ENCODE data around the gene ITGB5. TPM values are rescaled to one million over a fixed set of nuclear protein-coding genes. Genes with fewer than 3 reads are reported as not detected.

Gene ITGB5, protein sequence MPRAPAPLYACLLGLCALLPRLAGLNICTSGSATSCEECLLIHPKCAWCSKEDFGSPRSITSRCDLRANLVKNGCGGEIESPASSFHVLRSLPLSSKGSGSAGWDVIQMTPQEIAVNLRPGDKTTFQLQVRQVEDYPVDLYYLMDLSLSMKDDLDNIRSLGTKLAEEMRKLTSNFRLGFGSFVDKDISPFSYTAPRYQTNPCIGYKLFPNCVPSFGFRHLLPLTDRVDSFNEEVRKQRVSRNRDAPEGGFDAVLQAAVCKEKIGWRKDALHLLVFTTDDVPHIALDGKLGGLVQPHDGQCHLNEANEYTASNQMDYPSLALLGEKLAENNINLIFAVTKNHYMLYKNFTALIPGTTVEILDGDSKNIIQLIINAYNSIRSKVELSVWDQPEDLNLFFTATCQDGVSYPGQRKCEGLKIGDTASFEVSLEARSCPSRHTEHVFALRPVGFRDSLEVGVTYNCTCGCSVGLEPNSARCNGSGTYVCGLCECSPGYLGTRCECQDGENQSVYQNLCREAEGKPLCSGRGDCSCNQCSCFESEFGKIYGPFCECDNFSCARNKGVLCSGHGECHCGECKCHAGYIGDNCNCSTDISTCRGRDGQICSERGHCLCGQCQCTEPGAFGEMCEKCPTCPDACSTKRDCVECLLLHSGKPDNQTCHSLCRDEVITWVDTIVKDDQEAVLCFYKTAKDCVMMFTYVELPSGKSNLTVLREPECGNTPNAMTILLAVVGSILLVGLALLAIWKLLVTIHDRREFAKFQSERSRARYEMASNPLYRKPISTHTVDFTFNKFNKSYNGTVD
- total RNA-seq: 10 to 100 TPM; 32.3 to 32.8 TPM
- 100 to 1,000 TPM in 1 of 2 donors, 10 to 100 TPM in 1; 88.5 to 134 TPM for polyA plus RNA-seq (ENCODE audit: insufficient read length in 2 of 2)
- long read RNA-seq, donor 1, full-length matches to known transcripts: 11 of 11 reads
- long read RNA-seq, donor 1, partial matches to known transcripts: 0 of 11 reads
- long read RNA-seq, donor 1, other reads (novel, unspliced or antisense): 0 of 11 reads
- long read RNA-seq, donor 2, full-length matches to known transcripts: 11 of 11 reads
- long read RNA-seq, donor 2, partial matches to known transcripts: 0 of 11 reads
- long read RNA-seq, donor 2, other reads (novel, unspliced or antisense): 0 of 11 reads
- long read RNA-seq, donor 3, full-length matches to known transcripts: 9 of 14 reads
- long read RNA-seq, donor 3, partial matches to known transcripts: 5 of 14 reads
- long read RNA-seq, donor 3, other reads (novel, unspliced or antisense): 0 of 14 reads
- long read RNA-seq, donor 4, full-length matches to known transcripts: 3 of 3 reads
- long read RNA-seq, donor 4, partial matches to known transcripts: 0 of 3 reads
- long read RNA-seq, donor 4, other reads (novel, unspliced or antisense): 0 of 3 reads

DNA sequence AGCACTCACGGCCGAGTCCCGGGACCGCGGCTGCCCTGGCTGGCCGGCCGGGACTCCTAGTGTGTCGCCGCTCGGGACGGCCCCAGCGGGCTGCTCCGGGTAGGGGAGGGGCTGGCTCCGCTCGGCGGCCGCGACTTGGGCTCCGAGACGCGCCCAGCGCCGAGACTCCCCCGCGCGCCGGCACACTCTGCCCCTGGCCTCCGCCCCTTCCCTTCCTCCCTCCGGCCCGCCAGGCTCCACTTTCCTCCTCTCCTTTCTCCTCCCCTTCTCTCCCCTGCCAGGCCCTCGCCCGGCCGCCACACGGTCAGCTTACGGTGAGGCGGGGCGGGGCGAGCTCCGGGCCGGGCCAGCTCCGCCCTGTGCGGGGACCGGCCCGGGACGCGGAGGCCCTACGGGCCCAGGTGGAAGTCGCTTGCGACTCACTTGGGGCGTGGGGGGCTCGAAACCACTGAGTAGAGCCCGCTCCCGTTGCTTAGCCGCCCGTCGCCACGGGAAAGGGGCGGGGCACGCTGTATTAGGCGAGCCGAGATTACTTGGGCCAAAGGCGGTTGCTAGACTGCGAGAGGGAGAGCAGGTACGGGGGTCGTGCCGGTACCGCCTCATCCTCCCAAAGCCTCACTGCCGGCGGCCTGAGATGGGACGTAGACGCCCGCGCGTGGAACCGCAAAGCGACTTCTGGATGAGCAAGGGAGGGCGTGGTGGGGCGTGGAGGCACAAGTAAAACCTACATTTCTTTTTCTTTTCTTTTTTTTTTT is at the start of gene ITGB5:
TSS of gene ITGB5 (minus strand) at position 189 of the 755 bp plus-strand sequence. CDS start 365 bp downstream, outside the sequence.
- peaks cover 18% of the 10 kb centered on the region for H3K27me3 ChIP-seq (ENCODE audit: control insufficient read depth, insufficient read depth, low read length)
- DNase-seq (ENCODE audit: low read depth in 4 of 6, low spot score in 6 of 6): peak in 4 of 6 donors; percentile 21 to 73 (median 46)
- H3K27ac ChIP-seq (ENCODE audit: low read depth, low read length): peak within 1 kb of the TSS; percentile 75
- H3K4me1 ChIP-seq (ENCODE audit: control insufficient read depth, insufficient read depth, low read length): peaks cover 37% of the 10 kb centered on the region
- peak within 1 kb of the TSS; percentile 39 for H3K4me3 ChIP-seq (ENCODE audit: low read depth, low read length)
- H3K36me3 ChIP-seq (ENCODE audit: control insufficient read depth, insufficient read depth, low read length): no peaks in the 10 kb centered on the region
- no peaks in the 10 kb centered on the region for H3K9me3 ChIP-seq (ENCODE audit: control insufficient read depth, insufficient read depth, low read length)
- whole genome bisulfite sequencing (ENCODE audit: insufficient coverage): 2% methylated on average over 66 of the region's 78 CpGs

DNA sequence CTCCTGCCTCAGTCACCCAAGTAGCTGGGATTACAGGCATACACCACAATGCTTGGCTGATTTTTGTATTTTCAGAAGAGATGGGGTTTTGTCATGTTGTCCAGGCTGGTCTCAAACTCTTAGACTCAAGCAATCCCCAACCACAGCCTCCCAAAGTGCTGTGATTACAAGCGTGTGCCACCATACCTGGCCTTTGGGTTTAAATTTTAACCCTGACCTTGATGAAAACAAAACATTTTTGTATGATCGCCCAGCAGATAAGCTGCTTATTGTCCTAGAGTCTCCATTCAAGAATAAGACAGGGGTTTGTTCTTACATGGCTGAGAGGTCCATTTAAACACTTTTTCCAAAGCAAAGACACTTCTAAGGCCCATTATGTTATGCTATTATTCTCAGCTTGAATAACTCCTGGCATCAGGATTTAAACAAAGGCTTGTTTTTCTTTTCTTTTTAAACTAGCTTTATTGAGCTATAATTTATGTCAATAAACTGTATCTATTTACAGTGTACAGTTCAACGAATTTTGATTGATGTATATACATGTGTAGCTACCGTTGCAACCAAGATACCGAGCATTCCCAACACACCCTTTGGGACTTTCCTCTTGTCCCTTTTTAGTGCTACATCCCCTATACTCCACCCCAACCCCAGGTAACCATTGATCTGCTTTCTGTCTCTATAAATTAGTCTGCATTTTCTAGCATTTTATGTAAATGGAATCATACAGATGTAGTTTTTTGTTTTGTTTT is 48.8 kb upstream of the ITGB5 start:
- H3K27ac ChIP-seq (ENCODE audit: low read depth, low read length): no peak overlapping the region
- H3K9me3 ChIP-seq (ENCODE audit: control insufficient read depth, insufficient read depth, low read length): no peaks in the 10 kb centered on the region
- no peaks in the 10 kb centered on the region for H3K27me3 ChIP-seq (ENCODE audit: control insufficient read depth, insufficient read depth, low read length)
- no peaks in the 10 kb centered on the region for H3K4me1 ChIP-seq (ENCODE audit: control insufficient read depth, insufficient read depth, low read length)
- no peak overlapping the region for H3K4me3 ChIP-seq (ENCODE audit: low read depth, low read length)
- DNase-seq (ENCODE audit: low read depth in 4 of 6, low spot score in 6 of 6): no peak
- WGBS (ENCODE audit: insufficient coverage): 78% methylated on average over 1 of the region's 5 CpGs
- no peaks in the 10 kb centered on the region for H3K36me3 ChIP-seq (ENCODE audit: control insufficient read depth, insufficient read depth, low read length)

DNA sequence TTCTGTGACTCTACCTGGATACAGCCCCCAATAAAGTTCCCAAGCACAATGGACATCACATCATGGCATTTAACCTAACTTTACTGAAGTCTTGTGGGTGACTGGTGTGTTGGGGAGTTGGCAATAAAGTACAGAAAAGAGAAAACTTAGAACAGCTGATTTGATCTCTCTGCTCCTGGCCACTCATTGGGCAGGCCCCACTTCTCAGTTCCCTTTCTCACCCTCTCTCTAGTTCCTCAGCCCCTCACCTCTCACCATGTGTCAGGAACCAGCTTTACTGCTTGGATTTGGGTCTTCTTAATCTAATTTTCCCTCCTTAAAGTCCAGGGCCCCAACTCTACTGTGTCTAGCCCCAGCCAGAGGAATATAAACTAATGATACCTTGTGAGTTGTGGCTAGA is 48.1 kb upstream of the ITGB5 start:
- H3K4me3 ChIP-seq (ENCODE audit: low read depth, low read length): no peak overlapping the region
- H3K36me3 ChIP-seq (ENCODE audit: control insufficient read depth, insufficient read depth, low read length): no peaks in the 10 kb centered on the region
- H3K27me3 ChIP-seq (ENCODE audit: control insufficient read depth, insufficient read depth, low read length): no peaks in the 10 kb centered on the region
- no peaks in the 10 kb centered on the region for H3K9me3 ChIP-seq (ENCODE audit: control insufficient read depth, insufficient read depth, low read length)
- no peak overlapping the region for H3K27ac ChIP-seq (ENCODE audit: low read depth, low read length)
- no peaks in the 10 kb centered on the region for H3K4me1 ChIP-seq (ENCODE audit: control insufficient read depth, insufficient read depth, low read length)
- no peak for DNase-seq (ENCODE audit: low read depth in 4 of 6, low spot score in 6 of 6)

DNA sequence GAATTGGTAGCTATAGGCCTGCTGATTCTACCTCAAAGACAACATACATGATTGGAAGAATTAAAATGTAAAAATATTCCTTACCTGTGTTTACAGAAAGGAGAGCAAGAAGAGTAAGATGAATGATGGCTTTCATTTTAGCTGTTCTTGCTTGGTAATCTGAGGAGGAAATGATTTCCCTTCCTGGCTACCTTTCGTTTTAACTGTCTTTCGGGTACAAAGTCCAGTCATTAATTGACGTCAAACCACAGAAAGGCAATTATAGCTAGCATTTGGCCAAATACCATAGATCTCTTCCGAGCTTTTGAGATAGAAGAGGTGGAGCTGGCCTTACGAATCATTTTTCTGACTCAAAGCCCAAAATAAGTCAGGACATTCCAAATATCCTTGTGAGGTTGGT is 47.4 kb upstream of the ITGB5 start, which contains the start of gene MUC13:
TSS of gene MUC13 (minus strand) at position 175 of the 400 bp plus-strand sequence. CDS start at position 136, 39 bp downstream.
- no CpG with 5 or more reads among the region's 5 CpGs for WGBS (ENCODE audit: insufficient coverage)
- no peak within 1 kb of the TSS for H3K27ac ChIP-seq (ENCODE audit: low read depth, low read length)
- no peaks in the 10 kb centered on the region for H3K4me1 ChIP-seq (ENCODE audit: control insufficient read depth, insufficient read depth, low read length)
- H3K9me3 ChIP-seq (ENCODE audit: control insufficient read depth, insufficient read depth, low read length): no peaks in the 10 kb centered on the region
- H3K36me3 ChIP-seq (ENCODE audit: control insufficient read depth, insufficient read depth, low read length): no peaks in the 10 kb centered on the region
- no peaks in the 10 kb centered on the region for H3K27me3 ChIP-seq (ENCODE audit: control insufficient read depth, insufficient read depth, low read length)
- no peak for DNase-seq (ENCODE audit: low read depth in 4 of 6, low spot score in 6 of 6)
- H3K4me3 ChIP-seq (ENCODE audit: low read depth, low read length): no peak within 1 kb of the TSS

DNA sequence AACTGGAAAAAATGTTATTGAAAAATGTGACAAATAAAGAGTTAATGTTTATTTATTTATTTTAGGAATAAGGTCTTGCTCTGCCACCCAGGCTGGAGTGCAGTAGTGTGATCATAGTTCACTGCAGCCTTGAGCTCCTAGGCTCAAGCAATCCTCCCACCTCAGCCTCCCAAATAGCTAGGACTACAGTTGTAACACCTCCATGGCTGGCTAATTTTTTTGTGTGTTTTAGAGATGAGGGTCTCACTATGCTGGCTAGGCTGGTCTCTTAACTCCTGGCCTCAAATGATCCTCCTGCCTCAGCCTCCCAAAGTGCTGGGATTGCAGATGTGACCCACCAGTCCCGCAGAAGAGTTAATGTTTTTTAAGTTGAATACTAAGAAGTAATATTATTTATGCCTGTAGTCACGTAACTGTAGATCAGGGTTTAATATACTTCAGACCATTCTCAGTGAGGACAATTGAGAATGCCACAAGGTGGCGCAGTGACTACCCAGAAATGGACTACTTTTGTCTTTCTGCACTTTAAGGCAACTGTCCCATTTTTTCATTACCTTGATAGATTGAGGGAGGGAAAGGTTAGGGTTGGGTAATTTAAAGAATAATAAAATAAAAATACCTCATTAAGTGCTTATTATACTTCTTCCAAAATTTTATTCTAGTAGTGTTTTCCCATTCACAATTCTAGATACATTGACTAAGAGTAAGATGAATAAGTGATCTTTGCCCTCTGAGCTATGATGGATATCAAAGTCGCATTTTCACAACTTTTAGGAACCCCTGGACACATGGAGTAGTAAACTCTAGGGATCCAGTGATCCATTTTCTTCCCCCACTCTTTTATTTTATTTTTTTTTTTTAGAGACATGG is 41.4 kb upstream of the ITGB5 start:
- H3K4me1 ChIP-seq (ENCODE audit: control insufficient read depth, insufficient read depth, low read length): no peaks in the 10 kb centered on the region
- no peak overlapping the region for H3K27ac ChIP-seq (ENCODE audit: low read depth, low read length)
- peak in 5 of 6 donors; percentile 4 to 70 (median 9) for DNase-seq (ENCODE audit: low read depth in 4 of 6, low spot score in 6 of 6)
- no peaks in the 10 kb centered on the region for H3K36me3 ChIP-seq (ENCODE audit: control insufficient read depth, insufficient read depth, low read length)
- no peaks in the 10 kb centered on the region for H3K9me3 ChIP-seq (ENCODE audit: control insufficient read depth, insufficient read depth, low read length)
- no peaks in the 10 kb centered on the region for H3K27me3 ChIP-seq (ENCODE audit: control insufficient read depth, insufficient read depth, low read length)
- no CpG with 5 or more reads among the region's 4 CpGs for WGBS (ENCODE audit: insufficient coverage)
- no peak overlapping the region for H3K4me3 ChIP-seq (ENCODE audit: low read depth, low read length)

DNA sequence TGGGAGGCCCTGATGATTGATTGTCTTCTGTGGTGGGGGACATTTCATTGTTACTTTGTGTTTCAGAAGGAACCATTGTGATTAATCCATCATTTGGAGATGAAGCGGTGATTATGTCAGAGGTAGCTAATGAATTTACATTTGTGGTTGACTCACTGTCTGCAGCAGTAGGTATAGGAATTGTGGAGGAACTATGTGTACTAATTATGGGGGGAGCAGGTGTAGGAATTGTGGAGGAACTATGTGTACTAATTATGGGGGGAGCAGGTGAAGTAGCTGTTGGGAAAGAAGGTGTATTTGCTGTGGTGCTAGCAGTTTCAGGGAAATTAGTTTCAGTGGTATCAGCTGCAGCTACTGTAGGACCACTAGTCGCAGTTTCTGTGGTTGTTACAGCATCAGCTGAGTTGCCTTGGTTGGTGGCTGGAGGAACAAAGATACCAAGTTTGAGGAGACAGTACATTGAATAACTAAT is 40.4 kb upstream of the ITGB5 start:
- no peaks in the 10 kb centered on the region for H3K9me3 ChIP-seq (ENCODE audit: control insufficient read depth, insufficient read depth, low read length)
- WGBS (ENCODE audit: insufficient coverage): 100% methylated on average over 1 of the region's 2 CpGs
- no peak for DNase-seq (ENCODE audit: low read depth in 4 of 6, low spot score in 6 of 6)

DNA sequence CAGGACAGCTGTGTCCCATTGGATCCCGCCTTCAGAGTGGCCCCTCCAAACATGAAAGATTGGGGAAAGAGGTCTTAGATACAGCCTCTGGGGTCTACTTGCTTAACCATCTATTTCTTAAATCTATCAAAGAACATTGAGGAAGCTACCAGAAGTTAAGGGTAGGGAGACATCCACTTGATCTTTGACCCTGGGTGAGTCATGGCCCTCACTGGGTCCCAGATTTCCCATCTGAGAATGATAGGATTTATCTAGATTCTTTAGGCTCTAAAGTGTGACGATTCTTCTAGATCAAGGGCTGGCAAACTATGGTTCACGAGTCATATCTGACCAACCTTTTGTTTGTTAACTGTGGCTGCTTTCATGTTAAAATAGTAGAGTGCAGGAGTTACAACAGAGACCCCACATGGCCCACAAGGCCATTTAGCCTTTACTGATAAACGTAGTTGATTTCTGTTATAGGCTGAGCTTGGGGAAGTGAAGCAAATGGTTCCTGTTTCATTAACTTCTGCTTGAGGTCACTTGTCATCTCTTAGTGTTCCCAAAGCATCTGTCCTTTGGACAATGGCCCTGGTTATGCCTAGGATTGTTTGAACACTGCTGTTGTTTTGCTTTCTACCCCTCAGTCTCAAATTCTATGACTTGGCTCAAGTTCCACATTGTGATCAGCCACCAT is 39.4 kb upstream of the ITGB5 start:
- no peaks in the 10 kb centered on the region for H3K36me3 ChIP-seq (ENCODE audit: control insufficient read depth, insufficient read depth, low read length)
- DNase-seq (ENCODE audit: low read depth in 4 of 6, low spot score in 6 of 6): no peak
- no peak overlapping the region for H3K4me3 ChIP-seq (ENCODE audit: low read depth, low read length)
- H3K9me3 ChIP-seq (ENCODE audit: control insufficient read depth, insufficient read depth, low read length): no peaks in the 10 kb centered on the region
- H3K27me3 ChIP-seq (ENCODE audit: control insufficient read depth, insufficient read depth, low read length): no peaks in the 10 kb centered on the region
- H3K4me1 ChIP-seq (ENCODE audit: control insufficient read depth, insufficient read depth, low read length): no peaks in the 10 kb centered on the region
- H3K27ac ChIP-seq (ENCODE audit: low read depth, low read length): no peak overlapping the region
- 80% methylated on average over 1 of the region's 4 CpGs for WGBS (ENCODE audit: insufficient coverage)

More for the DNA sequence above, 40.4 kb upstream of the ITGB5 start:
- H3K27me3 ChIP-seq (ENCODE audit: control insufficient read depth, insufficient read depth, low read length): no peaks in the 10 kb centered on the region
- no peak overlapping the region for H3K4me3 ChIP-seq (ENCODE audit: low read depth, low read length)
- no peaks in the 10 kb centered on the region for H3K4me1 ChIP-seq (ENCODE audit: control insufficient read depth, insufficient read depth, low read length)
- no peak overlapping the region for H3K27ac ChIP-seq (ENCODE audit: low read depth, low read length)
- no peaks in the 10 kb centered on the region for H3K36me3 ChIP-seq (ENCODE audit: control insufficient read depth, insufficient read depth, low read length)

Data from spinal cord (tissue), 10 donors.